WTC11 (cell line): Measurements from ENCODE around the gene MSI2.

Experiments
- ATF1 ChIP-seq: sonication (generic); formaldehyde crosslinking; IDR thresholded peaks from 2 replicates; pipeline ENCODE4 v1.8.1; 2023; ENCODE audit warnings: mild to moderate bottlenecking, moderate library complexity, missing genetic modification reagents
- CBFB ChIP-seq: sonication (generic); formaldehyde crosslinking; IDR thresholded peaks from 2 replicates; pipeline ENCODE4 v1.8.1; 2022; ENCODE audit warnings: mild to moderate bottlenecking, low read depth, missing genetic modification reagents
- CREB1 ChIP-seq: sonication (generic); formaldehyde crosslinking; IDR thresholded peaks from 2 replicates; pipeline ENCODE4 v1.8.0; 2023; ENCODE audit warnings: mild to moderate bottlenecking, missing genetic modification reagents
- JUN ChIP-seq: sonication (generic); formaldehyde crosslinking; IDR thresholded peaks from 2 replicates; pipeline ENCODE4 v1.8.0; 2023; ENCODE audit warnings: mild to moderate bottlenecking, missing genetic modification reagents
- SMAD3 ChIP-seq: sonication (generic); formaldehyde crosslinking; IDR thresholded peaks from 2 replicates; pipeline ENCODE4 v1.8.0; 2022; ENCODE audit warnings: missing genetic modification reagents, mild to moderate bottlenecking, borderline replicate concordance
- ZBTB21 ChIP-seq: sonication (generic); formaldehyde crosslinking; IDR thresholded peaks from 2 replicates; pipeline ENCODE4 v1.8.1; 2023; ENCODE audit warnings: mild to moderate bottlenecking, missing genetic modification reagents, borderline replicate concordance
- ZNF138 ChIP-seq: sonication (generic); formaldehyde crosslinking; conservative IDR thresholded peaks from 2 replicates; pipeline ENCODE4 v1.8.1; 2022; ENCODE audit warnings: mild to moderate bottlenecking, moderate library complexity, missing genetic modification reagents
- ZNF232 ChIP-seq: sonication (generic); formaldehyde crosslinking; IDR thresholded peaks from 2 replicates; pipeline ENCODE4 v1.8.0; 2022; ENCODE audit warnings: mild to moderate bottlenecking, missing genetic modification reagents
- TF ChIP-seq, protein P1 (sequence below): fragments of 200-600 bp; IDR thresholded peaks from 2 replicates; pipeline ENCODE4 v1.8.0; 2022; ENCODE audit warnings: antibody characterized with exemption
- TF ChIP-seq, protein P2 (sequence below): sonication (generic); formaldehyde crosslinking; IDR thresholded peaks from 2 replicates; pipeline ENCODE4 v1.8.0; 2022; ENCODE audit warnings: mild to moderate bottlenecking, missing genetic modification reagents
- TF ChIP-seq, protein P3 (sequence below): sonication (generic); formaldehyde crosslinking; IDR thresholded peaks from 2 replicates; pipeline ENCODE4 v1.8.1; 2022; ENCODE audit warnings: low read depth, missing genetic modification reagents, borderline replicate concordance
- TF ChIP-seq, protein P4 (sequence below): sonication (generic); formaldehyde crosslinking; IDR thresholded peaks from 2 replicates; pipeline ENCODE4 v1.8.0; 2022; ENCODE audit warnings: mild to moderate bottlenecking, missing genetic modification reagents
- TF ChIP-seq, protein P5 (sequence below): fragments of 250-450 bp; sonication (Bioruptor Pico); IDR thresholded peaks from 2 replicates; pipeline ENCODE4 v2.1.2; 2022; ENCODE audit warnings: mild to moderate bottlenecking, moderate library complexity

DNA sequence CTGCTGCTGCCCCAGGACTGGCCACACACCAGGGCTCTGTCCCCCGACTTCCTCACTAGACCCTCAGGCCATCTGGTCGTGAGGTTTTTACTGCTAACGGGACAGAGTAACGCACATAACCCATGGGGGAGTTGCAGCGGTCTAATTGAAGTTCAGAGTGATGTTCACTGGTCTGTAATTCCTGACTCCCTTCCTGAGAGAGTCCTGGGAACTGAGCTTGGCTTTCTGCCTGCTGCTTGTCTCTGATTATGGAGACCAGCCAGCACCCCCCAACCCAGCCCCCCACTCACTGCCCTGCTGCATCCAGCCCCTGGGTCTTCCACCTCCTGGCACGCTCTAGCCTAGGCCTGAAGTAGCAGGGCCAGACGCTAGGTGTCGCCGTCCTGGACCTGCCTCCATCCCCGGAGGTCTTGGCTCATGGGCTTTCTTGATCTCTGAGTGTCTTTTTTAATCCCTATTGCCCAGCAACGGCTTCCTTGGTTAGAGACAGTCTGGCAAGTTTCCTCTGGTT is 295.8 kb downstream of the MSI2 start:
- TF ChIP-seq, protein P1, sequence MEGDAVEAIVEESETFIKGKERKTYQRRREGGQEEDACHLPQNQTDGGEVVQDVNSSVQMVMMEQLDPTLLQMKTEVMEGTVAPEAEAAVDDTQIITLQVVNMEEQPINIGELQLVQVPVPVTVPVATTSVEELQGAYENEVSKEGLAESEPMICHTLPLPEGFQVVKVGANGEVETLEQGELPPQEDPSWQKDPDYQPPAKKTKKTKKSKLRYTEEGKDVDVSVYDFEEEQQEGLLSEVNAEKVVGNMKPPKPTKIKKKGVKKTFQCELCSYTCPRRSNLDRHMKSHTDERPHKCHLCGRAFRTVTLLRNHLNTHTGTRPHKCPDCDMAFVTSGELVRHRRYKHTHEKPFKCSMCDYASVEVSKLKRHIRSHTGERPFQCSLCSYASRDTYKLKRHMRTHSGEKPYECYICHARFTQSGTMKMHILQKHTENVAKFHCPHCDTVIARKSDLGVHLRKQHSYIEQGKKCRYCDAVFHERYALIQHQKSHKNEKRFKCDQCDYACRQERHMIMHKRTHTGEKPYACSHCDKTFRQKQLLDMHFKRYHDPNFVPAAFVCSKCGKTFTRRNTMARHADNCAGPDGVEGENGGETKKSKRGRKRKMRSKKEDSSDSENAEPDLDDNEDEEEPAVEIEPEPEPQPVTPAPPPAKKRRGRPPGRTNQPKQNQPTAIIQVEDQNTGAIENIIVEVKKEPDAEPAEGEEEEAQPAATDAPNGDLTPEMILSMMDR = peak; percentile 57
- TF ChIP-seq JUN (CRISPR knock-in tag) (no peak), SMAD3 (CRISPR knock-in tag) (no peak), CREB1 (CRISPR knock-in tag) (no peak), CBFB (CRISPR knock-in tag) (no peak), ZNF138 (CRISPR knock-in tag) (no peak), ATF1 (CRISPR knock-in tag) (no peak), ZNF232 (no peak), ZBTB21 (CRISPR knock-in tag) (no peak)
- TF ChIP-seq, protein P2, sequence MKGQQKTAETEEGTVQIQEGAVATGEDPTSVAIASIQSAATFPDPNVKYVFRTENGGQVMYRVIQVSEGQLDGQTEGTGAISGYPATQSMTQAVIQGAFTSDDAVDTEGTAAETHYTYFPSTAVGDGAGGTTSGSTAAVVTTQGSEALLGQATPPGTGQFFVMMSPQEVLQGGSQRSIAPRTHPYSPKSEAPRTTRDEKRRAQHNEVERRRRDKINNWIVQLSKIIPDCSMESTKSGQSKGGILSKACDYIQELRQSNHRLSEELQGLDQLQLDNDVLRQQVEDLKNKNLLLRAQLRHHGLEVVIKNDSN (CRISPR knock-in tag) = no peak
- TF ChIP-seq, protein P3, sequence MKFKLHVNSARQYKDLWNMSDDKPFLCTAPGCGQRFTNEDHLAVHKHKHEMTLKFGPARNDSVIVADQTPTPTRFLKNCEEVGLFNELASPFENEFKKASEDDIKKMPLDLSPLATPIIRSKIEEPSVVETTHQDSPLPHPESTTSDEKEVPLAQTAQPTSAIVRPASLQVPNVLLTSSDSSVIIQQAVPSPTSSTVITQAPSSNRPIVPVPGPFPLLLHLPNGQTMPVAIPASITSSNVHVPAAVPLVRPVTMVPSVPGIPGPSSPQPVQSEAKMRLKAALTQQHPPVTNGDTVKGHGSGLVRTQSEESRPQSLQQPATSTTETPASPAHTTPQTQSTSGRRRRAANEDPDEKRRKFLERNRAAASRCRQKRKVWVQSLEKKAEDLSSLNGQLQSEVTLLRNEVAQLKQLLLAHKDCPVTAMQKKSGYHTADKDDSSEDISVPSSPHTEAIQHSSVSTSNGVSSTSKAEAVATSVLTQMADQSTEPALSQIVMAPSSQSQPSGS = no peak
- TF ChIP-seq, protein P4, sequence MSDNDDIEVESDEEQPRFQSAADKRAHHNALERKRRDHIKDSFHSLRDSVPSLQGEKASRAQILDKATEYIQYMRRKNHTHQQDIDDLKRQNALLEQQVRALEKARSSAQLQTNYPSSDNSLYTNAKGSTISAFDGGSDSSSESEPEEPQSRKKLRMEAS (CRISPR knock-in tag) = no peak
- TF ChIP-seq, protein P5, sequence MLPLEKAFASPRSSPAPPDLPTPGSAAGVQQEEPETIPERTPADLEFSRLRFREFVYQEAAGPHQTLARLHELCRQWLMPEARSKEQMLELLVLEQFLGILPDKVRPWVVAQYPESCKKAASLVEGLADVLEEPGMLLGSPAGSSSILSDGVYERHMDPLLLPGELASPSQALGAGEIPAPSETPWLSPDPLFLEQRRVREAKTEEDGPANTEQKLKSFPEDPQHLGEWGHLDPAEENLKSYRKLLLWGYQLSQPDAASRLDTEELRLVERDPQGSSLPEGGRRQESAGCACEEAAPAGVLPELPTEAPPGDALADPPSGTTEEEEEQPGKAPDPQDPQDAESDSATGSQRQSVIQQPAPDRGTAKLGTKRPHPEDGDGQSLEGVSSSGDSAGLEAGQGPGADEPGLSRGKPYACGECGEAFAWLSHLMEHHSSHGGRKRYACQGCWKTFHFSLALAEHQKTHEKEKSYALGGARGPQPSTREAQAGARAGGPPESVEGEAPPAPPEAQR = no peak
